SU-DHL-6 (cell line): ENCODE measurements around the gene ALPK1.

ENCODE experiments used
- EZH2phosphoT487 ChIP-seq: fragments of 200-600 bp; sonication (generic), shearing (Covaris generic); conservative IDR thresholded peaks from 2 replicates; pipeline ENCODE4 v1.6.1; 2018; ENCODE audit warnings: mild to moderate bottlenecking, antibody characterized with exemption, low read length, moderate library complexity, mixed read lengths
- TF ChIP-seq, protein P1 (sequence below): fragments of 200-600 bp; sonication (generic); IDR thresholded peaks from one replicate; pipeline ENCODE4 v1.5.1; 2017; ENCODE audit warnings: antibody characterized with exemption, mild to moderate bottlenecking, low read length, moderate library complexity; ENCODE audit not compliant: insufficient read depth, poor library complexity, severe bottlenecking

DNA sequence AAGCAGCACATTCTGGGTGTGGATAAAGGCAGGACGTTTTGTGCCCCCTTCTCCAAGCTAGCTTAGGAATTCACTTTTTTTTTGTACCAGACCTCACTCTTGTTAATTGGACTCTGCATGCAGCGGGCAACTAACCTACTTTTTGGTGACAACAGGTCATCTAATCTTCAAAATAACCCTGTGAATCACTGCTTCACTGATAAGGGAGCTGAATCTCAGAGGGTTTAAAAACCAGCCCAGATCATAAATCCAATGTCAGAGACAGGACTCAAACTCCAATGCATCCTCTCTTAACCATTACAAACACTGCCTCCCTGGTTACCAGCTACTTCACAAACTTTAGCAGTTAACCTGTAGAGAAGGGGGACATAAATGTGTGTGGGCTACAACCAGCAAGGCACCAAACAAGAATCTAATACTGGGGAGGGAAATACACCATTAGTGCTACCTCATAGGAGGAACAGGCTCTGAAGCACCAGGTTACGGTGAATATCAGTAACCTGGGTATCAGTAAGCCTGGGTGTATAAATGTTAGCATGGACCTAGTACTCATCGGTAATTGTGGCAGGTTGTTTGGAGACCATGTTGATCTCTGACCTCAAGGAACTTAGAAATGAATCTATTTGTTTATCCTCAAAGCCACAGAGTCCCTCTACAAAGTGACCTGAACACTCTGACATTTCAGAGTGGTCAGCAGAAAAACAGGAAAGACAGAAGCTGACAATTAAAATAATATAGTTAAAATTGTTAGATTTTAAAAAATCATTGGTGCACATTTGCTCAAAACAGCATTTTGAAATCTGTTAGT lies 14.1 kb upstream of the ALPK1 start:
- TF ChIP-seq, protein P1, sequence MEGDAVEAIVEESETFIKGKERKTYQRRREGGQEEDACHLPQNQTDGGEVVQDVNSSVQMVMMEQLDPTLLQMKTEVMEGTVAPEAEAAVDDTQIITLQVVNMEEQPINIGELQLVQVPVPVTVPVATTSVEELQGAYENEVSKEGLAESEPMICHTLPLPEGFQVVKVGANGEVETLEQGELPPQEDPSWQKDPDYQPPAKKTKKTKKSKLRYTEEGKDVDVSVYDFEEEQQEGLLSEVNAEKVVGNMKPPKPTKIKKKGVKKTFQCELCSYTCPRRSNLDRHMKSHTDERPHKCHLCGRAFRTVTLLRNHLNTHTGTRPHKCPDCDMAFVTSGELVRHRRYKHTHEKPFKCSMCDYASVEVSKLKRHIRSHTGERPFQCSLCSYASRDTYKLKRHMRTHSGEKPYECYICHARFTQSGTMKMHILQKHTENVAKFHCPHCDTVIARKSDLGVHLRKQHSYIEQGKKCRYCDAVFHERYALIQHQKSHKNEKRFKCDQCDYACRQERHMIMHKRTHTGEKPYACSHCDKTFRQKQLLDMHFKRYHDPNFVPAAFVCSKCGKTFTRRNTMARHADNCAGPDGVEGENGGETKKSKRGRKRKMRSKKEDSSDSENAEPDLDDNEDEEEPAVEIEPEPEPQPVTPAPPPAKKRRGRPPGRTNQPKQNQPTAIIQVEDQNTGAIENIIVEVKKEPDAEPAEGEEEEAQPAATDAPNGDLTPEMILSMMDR = no peak
- TF ChIP-seq EZH2phosphoT487 = no peak
